Hepatocyte (in vitro differentiated cells): Measurements from ENCODE around the gene FGD4. TPM values are rescaled to one million over a fixed set of nuclear protein-coding genes. Genes with fewer than 3 reads are reported as not detected.
A peak's percentile ranks its signal among the peaks of the same experiment; 100 is the strongest.

ENCODE experiments used
- DNase-seq: peaks from one replicate; pipeline ENCODE4 v3.0.0-alpha.2; 2016; ENCODE audit warnings: low spot score
- H2AFZ ChIP-seq: fragments of 200-600 bp; sonication (generic); 2 replicates; pipeline ENCODE4 v1.6.0; 2016; ENCODE audit warnings: antibody characterized with exemption, mild to moderate bottlenecking
- H3K27ac ChIP-seq: fragments of 200-600 bp; sonication (generic); 2 replicates; pipeline ENCODE4 v1.5.1; 2016; ENCODE audit warnings: mild to moderate bottlenecking
- H3K27me3 ChIP-seq: fragments of 200-600 bp; sonication (generic); 2 replicates; pipeline ENCODE4 v1.6.1; 2016
- H3K36me3 ChIP-seq: fragments of 200-600 bp; sonication (generic); replicated peaks from 2 replicates; pipeline ENCODE4 v1.5.1; 2016; ENCODE audit warnings: low read depth; ENCODE audit not compliant: insufficient read depth
- H3K4me1 ChIP-seq: fragments of 200-600 bp; sonication (generic); 2 replicates; pipeline ENCODE4 v1.5.1; 2016; ENCODE audit warnings: mild to moderate bottlenecking, moderate library complexity; ENCODE audit not compliant: insufficient read depth
- H3K4me2 ChIP-seq: fragments of 200-600 bp; sonication (generic); 2 replicates; pipeline ENCODE4 v1.6.0; 2016
- H3K4me3 ChIP-seq: fragments of 200-600 bp; sonication (generic); 2 replicates; pipeline ENCODE4 v1.5.1; 2016; ENCODE audit warnings: mild to moderate bottlenecking
- H3K79me2 ChIP-seq: fragments of 200-600 bp; sonication (generic); 2 replicates; pipeline ENCODE4 v1.6.0; 2017; ENCODE audit warnings: mild to moderate bottlenecking
- H3K9me2 ChIP-seq: fragments of 200-600 bp; sonication (generic); replicated peaks from 2 replicates; pipeline ENCODE4 v1.6.0; 2017; ENCODE audit warnings: mild to moderate bottlenecking; ENCODE audit not compliant: insufficient read depth
- H3K9me3 ChIP-seq: fragments of 200-600 bp; sonication (generic); 2 replicates; pipeline ENCODE4 v1.5.1; 2016; ENCODE audit warnings: low read depth, mild to moderate bottlenecking
- H4K20me1 ChIP-seq: fragments of 200-600 bp; sonication (generic); 2 replicates; pipeline ENCODE4 v1.6.0; 2016; ENCODE audit warnings: mild to moderate bottlenecking; ENCODE audit not compliant: insufficient read depth, poor library complexity, severe bottlenecking
- CTCF ChIP-seq: fragments of 200-600 bp; sonication (generic); IDR thresholded peaks from 2 replicates; pipeline ENCODE4 v1.5.1; 2016; ENCODE audit warnings: antibody characterized with exemption, mild to moderate bottlenecking; ENCODE audit not compliant: poor library complexity
- EZH2 ChIP-seq: fragments of 200-600 bp; sonication (generic); IDR thresholded peaks from 2 replicates; pipeline ENCODE4 v1.6.1; 2016; ENCODE audit warnings: antibody characterized with exemption, mild to moderate bottlenecking, borderline replicate concordance
- EZH2phosphoT487 ChIP-seq: fragments of 200-600 bp; sonication (generic); IDR thresholded peaks from one replicate; pipeline ENCODE4 v1.6.1; 2018; ENCODE audit warnings: antibody characterized with exemption, mild to moderate bottlenecking, low read depth, moderate library complexity; ENCODE audit not compliant: unreplicated experiment, severe bottlenecking
- whole genome bisulfite sequencing: methylation state at CpG from one replicate; pipeline ENCODE4 v1.1.6; 2016; ENCODE audit warnings: low lambda C conversion rate; ENCODE audit errors: missing lambda C conversion rate; 5-methylcytosine and 5-hydroxymethylcytosine counted together
- polyA plus RNA-seq: library from polyadenylated mRNA; unstranded; fragments of >200 nt; fragmentation: Nextera tagmentation; extraction: Ambion mirVana; gene quantifications from 2 replicates; pipeline ENCODE4 v1.2.1, GENCODE V29; 2016
- total RNA-seq: library from RNA; depleted of rRNA; stranded (reverse); fragments of >200 nt; gene quantifications from 2 replicates; pipeline ENCODE4 v1.2.3, GENCODE V29; 2014

FGD4 gene
- total and polyA plus RNA-seq, 2 experiments from 2014 or later = 15.2 to 41.5 TPM

GRCh38 chr12:32671930-32672780 is 272.8 kb downstream of the FGD4 start:
- Histone ChIP-seq H3K9me3 (no peaks in the 10 kb centered on the region), H3K79me2 (no peaks in the 10 kb centered on the region), H3K36me3 (no peaks in the 10 kb centered on the region), H3K4me2 (no peak overlapping the region), H4K20me1 (no peaks in the 10 kb centered on the region), H2AFZ (no peak overlapping the region), H3K9me2 (no peaks in the 10 kb centered on the region), H3K27ac (no peak overlapping the region), H3K4me3 (no peak overlapping the region), H3K4me1 (no peaks in the 10 kb centered on the region), H3K27me3 (no peaks in the 10 kb centered on the region)
- TF ChIP-seq EZH2 (no peak), CTCF (peak; percentile 77)
- peak; percentile 75 for DNase-seq
- 44% methylated on average over 11 of the region's 11 CpGs for WGBS

- peaks cover 42% of the 10 kb centered on the region for H3K79me2 ChIP-seq
- under 1% methylated on average over 75 of the region's 76 CpGs for WGBS
- peak within 1 kb of the TSS; percentile 63 for H3K4me3 ChIP-seq
- no peaks in the 10 kb centered on the region for H3K9me2 ChIP-seq
- no peaks in the 10 kb centered on the region for H3K27me3 ChIP-seq
- peak within 1 kb of the TSS; percentile 95 for H3K27ac ChIP-seq
- no peaks in the 10 kb centered on the region for H3K9me3 ChIP-seq
- peak within 1 kb of the TSS; percentile 84 for H3K4me2 ChIP-seq
- no peaks in the 10 kb centered on the region for H3K36me3 ChIP-seq
- TF ChIP-seq EZH2 = no peak
- TF ChIP-seq CTCF = no peak
- TF ChIP-seq EZH2phosphoT487 = no peak
- peaks cover 15% of the 10 kb centered on the region for H4K20me1 ChIP-seq
- peak; percentile 97 for DNase-seq
- H2AFZ ChIP-seq = peak within 1 kb of the TSS; percentile 87
- H3K4me1 ChIP-seq = peaks cover 14% of the 10 kb centered on the region
These were observed 279.9 kb downstream of the FGD4 start, which contains the start of gene DNM1L for GRCh38 chr12:32679091-32679919. DNM1L (plus strand) TSS chr12:32679301; CDS start chr12:32679364, 63 bp downstream.

GRCh38 chr12:32679920-32680237 is 280.5 kb downstream of the FGD4 start:
- Histone ChIP-seq H3K4me1 (peaks cover 14% of the 10 kb centered on the region), H3K4me3 (peak overlapping the region; percentile 63), H3K36me3 (no peaks in the 10 kb centered on the region), H4K20me1 (peaks cover 15% of the 10 kb centered on the region), H3K4me2 (peak overlapping the region; percentile 84), H3K27me3 (no peaks in the 10 kb centered on the region), H3K9me3 (no peaks in the 10 kb centered on the region), H2AFZ (peak overlapping the region; percentile 87), H3K79me2 (peaks cover 48% of the 10 kb centered on the region), H3K9me2 (no peaks in the 10 kb centered on the region), H3K27ac (peak overlapping the region; percentile 95)
- WGBS = 1% methylated on average over 14 of the region's 14 CpGs
- TF ChIP-seq EZH2 (no peak), CTCF (no peak), EZH2phosphoT487 (no peak)
- no peak for DNase-seq
